Breast epithelium (tissue), 3 donors: ENCODE results near the gene DHRS1.

Source experiments
- CTCF ChIP-seq, 3 donors: fragments of 450-650 bp; IDR thresholded peaks; one replicate each; pipeline ENCODE4 v1.5.1; 2016 to 2017; ENCODE audit warnings: antibody characterized with exemption in 3 of 3, mild to moderate bottlenecking in 3 of 3, moderate library complexity in 3 of 3
- POLR2A ChIP-seq: fragments of 450-650 bp; IDR thresholded peaks from one replicate; pipeline ENCODE4 v1.6.1; 2016; ENCODE audit warnings: antibody characterized with exemption, mild to moderate bottlenecking, moderate library complexity

GRCh38 chr14:24309538-24310264 is 10.1 kb upstream of the DHRS1 start, which contains the start of gene LTB4R2:
- TF ChIP-seq CTCF (IDR thresholded peaks at IDR 0.05) (no peak), POLR2A (no peak)
